Measurements from ENCODE around the gene NFS1.

Gene NFS1

GRCh38 chr20:35729836-35730582 is 30.9 kb upstream of the NFS1 start:
- Histone ChIP-seq H3K79me2 (ENCODE audit: insufficient read depth, low read length) (peaks cover 66% of the 10 kb centered on the region), H3F3A (ENCODE audit: insufficient read depth, low read length) (no peaks in the 10 kb centered on the region), H3K27me3 (ENCODE audit: insufficient read depth, low read length) (no peaks in the 10 kb centered on the region), H3K4me2 (ENCODE audit: low read length) (no peak overlapping the region), H4K20me1 (ENCODE audit: insufficient read depth, low read length) (0 out of 2 replicates have a peak, but pooled peaks cover 3% of the 10 kb centered on the region), H3K4me1 (ENCODE audit: insufficient read depth, low read length, severe bottlenecking) (no peaks in the 10 kb centered on the region), H3K9me3 (ENCODE audit: low read length) (no peaks in the 10 kb centered on the region), H3K36me3 (ENCODE audit: insufficient read depth, low read length) (peaks cover 96% of the 10 kb centered on the region), H3K9ac (ENCODE audit: low read length) (no peak overlapping the region), H3K9me2 (ENCODE audit: low read depth, low read length) (no peaks in the 10 kb centered on the region), H2AFZ (ENCODE audit: low read length) (no peak overlapping the region), H3K27ac (ENCODE audit: low read depth, low read length, poor library complexity, severe bottlenecking) (no peak overlapping the region), H3K4me3 (ENCODE audit: low read depth, low read length, poor library complexity, severe bottlenecking) (no peak overlapping the region)
- TF ChIP-seq EZH2 (IDR thresholded peaks at IDR 0.05; ENCODE audit: borderline replicate concordance, low read length), result no peak
- TF ChIP-seq CTCF (IDR thresholded peaks at IDR 0.05; ENCODE audit: low read length), result no peak

GRCh38 chr20:35729283-35729807 is 30.2 kb upstream of the NFS1 start:
- Histone ChIP-seq H3K36me3 (ENCODE audit: insufficient read depth, low read length) (peaks cover 96% of the 10 kb centered on the region), H2AFZ (ENCODE audit: low read length) (no peak overlapping the region), H3K27me3 (ENCODE audit: insufficient read depth, low read length) (no peaks in the 10 kb centered on the region), H3F3A (ENCODE audit: insufficient read depth, low read length) (no peaks in the 10 kb centered on the region), H3K4me2 (ENCODE audit: low read length) (no peak overlapping the region), H3K4me1 (ENCODE audit: insufficient read depth, low read length, severe bottlenecking) (no peaks in the 10 kb centered on the region), H3K9ac (ENCODE audit: low read length) (no peak overlapping the region), H3K9me2 (ENCODE audit: low read depth, low read length) (no peaks in the 10 kb centered on the region), H3K9me3 (ENCODE audit: low read length) (no peaks in the 10 kb centered on the region), H4K20me1 (ENCODE audit: insufficient read depth, low read length) (0 out of 2 replicates have a peak, but pooled peaks cover 3% of the 10 kb centered on the region), H3K79me2 (ENCODE audit: insufficient read depth, low read length) (peaks cover 65% of the 10 kb centered on the region), H3K27ac (ENCODE audit: low read depth, low read length, poor library complexity, severe bottlenecking) (no peak overlapping the region), H3K4me3 (ENCODE audit: low read depth, low read length, poor library complexity, severe bottlenecking) (no peak overlapping the region)
- TF ChIP-seq CTCF (IDR thresholded peaks at IDR 0.05; ENCODE audit: low read length) (no peak), EZH2 (IDR thresholded peaks at IDR 0.05; ENCODE audit: borderline replicate concordance, low read length) (no peak)

DNA sequence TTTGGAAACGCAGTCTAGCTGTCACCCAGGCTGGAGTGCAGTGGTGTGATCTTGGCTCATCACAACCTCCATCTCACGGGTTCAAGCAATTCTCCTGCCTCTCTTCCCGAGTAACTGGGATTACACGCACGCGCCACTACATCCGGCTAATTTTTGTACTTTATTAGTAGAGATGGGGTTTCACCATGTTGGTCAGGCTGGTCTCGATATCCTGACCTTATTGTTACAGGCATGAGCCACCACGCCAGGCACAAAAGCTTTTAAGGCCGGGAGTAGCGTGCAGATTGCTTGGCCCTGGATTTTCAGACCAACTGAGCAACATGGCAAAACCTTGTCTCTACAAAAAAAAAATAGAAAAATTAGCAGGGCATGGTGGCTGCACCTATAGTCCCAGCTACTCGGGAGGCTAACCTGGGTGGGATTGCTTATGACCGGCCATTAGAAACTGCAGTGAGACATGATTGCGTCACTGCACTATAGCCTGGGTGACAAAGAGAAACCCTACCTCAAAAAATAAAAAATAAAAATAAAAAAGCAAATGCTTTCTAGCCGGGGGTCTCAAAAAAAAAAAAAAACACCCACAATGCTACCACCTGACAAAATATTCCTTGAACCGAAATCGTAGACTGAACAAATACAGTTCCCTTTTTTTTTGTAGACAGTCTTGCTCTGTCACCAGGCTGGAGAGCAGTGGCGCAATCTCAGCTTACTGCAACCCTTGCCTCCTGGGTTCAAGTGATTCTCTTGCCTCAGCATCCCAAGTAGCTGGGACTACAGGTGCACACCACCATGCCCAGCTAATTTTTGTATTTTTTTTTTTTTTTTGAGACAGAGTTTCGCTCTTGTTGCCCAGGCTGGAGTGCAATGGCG is 27.9 kb upstream of the NFS1 start:
- no peaks in the 10 kb centered on the region for H3K27me3 ChIP-seq (ENCODE audit: insufficient read depth, low read length)
- peaks cover 94% of the 10 kb centered on the region for H3K36me3 ChIP-seq (ENCODE audit: insufficient read depth, low read length)
- no peak overlapping the region for H2AFZ ChIP-seq (ENCODE audit: low read length)
- H3K9me2 ChIP-seq (ENCODE audit: low read depth, low read length), result no peaks in the 10 kb centered on the region
- peaks cover 46% of the 10 kb centered on the region for H3K79me2 ChIP-seq (ENCODE audit: insufficient read depth, low read length)
- no peak overlapping the region for H3K9ac ChIP-seq (ENCODE audit: low read length)
- TF ChIP-seq EZH2 (IDR thresholded peaks at IDR 0.05; ENCODE audit: borderline replicate concordance, low read length) (no peak), CTCF (IDR thresholded peaks at IDR 0.05; ENCODE audit: low read length) (no peak)
- 0 out of 2 replicates have a peak, but pooled peaks cover 3% of the 10 kb centered on the region for H4K20me1 ChIP-seq (ENCODE audit: insufficient read depth, low read length)
- no peak overlapping the region for H3K4me3 ChIP-seq (ENCODE audit: low read depth, low read length, poor library complexity, severe bottlenecking)
- no peaks in the 10 kb centered on the region for H3K9me3 ChIP-seq (ENCODE audit: low read length)
- no peak overlapping the region for H3K27ac ChIP-seq (ENCODE audit: low read depth, low read length, poor library complexity, severe bottlenecking)
- no peak overlapping the region for H3K4me2 ChIP-seq (ENCODE audit: low read length)
- no peaks in the 10 kb centered on the region for H3K4me1 ChIP-seq (ENCODE audit: insufficient read depth, low read length, severe bottlenecking)
- no peaks in the 10 kb centered on the region for H3F3A ChIP-seq (ENCODE audit: insufficient read depth, low read length)
